ENCODE measurements around the gene SFSWAP. TPM values are rescaled to one million over a fixed set of nuclear protein-coding genes. Genes with fewer than 3 reads are reported as not detected.

SFSWAP gene
- total RNA-seq, 2 donors from 2014 or later = 31.6 to 45.8 TPM

DNA sequence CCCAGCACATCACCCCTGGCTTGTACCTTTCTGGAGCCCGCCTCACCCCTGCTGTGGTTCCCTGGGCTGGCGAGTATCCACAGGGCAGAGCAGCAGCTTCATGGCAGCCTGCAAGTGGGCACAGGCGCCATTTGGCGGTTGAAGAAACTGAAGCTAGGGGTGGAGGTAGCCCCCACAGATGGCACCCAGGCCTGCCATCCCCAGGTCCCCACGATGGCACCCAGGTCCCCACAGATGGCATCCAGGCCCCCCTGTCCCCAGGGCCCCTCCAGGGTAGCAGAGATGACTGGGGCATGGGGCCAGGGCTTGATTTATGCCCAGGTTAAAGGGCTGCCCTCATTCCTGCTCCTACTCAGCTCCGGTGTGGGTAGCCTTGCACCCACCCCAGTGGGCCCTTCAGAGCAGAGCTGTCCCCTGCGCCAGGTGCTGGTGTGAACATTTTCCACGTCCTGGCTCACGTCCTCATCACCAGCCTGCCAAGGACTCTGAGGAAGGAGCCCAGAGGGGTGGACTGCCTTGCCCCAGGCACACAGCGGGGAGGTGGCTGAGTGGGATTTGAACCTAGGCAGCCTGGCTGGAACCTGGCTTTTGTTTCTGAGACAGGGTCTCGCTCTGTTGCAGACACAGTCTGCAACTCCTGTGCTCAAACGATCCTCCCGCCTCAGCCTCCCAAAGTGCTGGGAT is 126.0 kb downstream of the SFSWAP start:
- Histone ChIP-seq H3K9me3 (no peaks in the 10 kb centered on the region), H3K4me3 (no peak overlapping the region), H3K27ac (no peak overlapping the region), H3K27me3 (peaks cover 0 to 15% of the 10 kb centered on the region in 2 donors), H3K36me3 (replicated peaks in 1 of 2; ENCODE audit: insufficient read depth in 1 of 2, low read depth in 2 of 2) (no peaks in the 10 kb centered on the region), H3K4me1 (no peaks in the 10 kb centered on the region)
- ATAC-seq (no peak), DNase-seq (no peak)
- no peak for TF ChIP-seq POLR2A (IDR thresholded peaks at IDR 0.05)
- TF ChIP-seq CTCF (IDR thresholded peaks at IDR 0.05) = no peak
- WGBS, 2 donors = 69 to 84% methylated on average over 4 to 11 of the region's 13 CpGs
- intact Hi-C loops (cut with DNase I) = no loop called here

DNA sequence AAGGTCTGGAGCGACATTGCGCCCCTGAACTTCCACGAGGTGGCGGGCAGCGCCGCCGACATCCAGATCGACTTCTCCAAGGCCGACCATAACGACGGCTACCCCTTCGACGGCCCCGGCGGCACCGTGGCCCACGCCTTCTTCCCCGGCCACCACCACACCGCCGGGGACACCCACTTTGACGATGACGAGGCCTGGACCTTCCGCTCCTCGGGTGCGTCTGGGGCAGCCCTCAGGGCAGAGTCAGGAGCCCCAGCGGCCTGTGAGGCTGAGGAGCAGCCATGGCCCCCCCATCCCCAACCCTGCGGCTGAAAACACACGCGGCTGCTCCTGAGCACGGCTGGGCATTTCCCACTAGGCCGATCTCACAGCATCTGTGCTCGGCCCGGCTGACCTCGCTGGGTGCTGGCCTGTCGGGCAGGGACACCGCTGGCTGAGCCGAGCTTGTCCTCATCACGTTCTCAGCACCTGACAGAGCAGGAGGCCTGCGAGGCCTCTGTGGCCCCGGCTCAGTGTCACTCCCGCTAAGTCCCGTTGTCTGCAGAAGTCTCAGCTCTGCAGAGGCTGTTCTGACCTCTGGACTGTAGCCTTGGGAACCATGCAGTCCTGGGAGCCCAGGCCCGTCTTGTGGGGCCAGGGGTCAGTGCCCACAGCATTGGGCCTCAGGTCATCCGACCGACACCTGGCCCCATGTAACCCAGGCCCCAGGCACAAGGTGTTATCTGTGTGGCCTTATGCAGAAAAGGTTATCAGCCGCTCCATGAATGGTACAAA is 129.9 kb downstream of the SFSWAP start:
- no peaks in the 10 kb centered on the region for H3K27me3 ChIP-seq
- TF ChIP-seq POLR2A (IDR thresholded peaks at IDR 0.05) = no peak
- H3K36me3 ChIP-seq (replicated peaks in 1 of 2; ENCODE audit: insufficient read depth in 1 of 2, low read depth in 2 of 2) = no peaks in the 10 kb centered on the region
- DNase-seq (no peak), ATAC-seq (no peak)
- no peak overlapping the region for H3K27ac ChIP-seq
- no peak overlapping the region for H3K4me3 ChIP-seq
- intact Hi-C loops (cut with DNase I) = no loop called here
- 84 to 92% methylated on average over 24 to 46 of the region's 46 CpGs for WGBS, 2 donors
- H3K9me3 ChIP-seq = no peaks in the 10 kb centered on the region
- no peaks in the 10 kb centered on the region for H3K4me1 ChIP-seq

DNA sequence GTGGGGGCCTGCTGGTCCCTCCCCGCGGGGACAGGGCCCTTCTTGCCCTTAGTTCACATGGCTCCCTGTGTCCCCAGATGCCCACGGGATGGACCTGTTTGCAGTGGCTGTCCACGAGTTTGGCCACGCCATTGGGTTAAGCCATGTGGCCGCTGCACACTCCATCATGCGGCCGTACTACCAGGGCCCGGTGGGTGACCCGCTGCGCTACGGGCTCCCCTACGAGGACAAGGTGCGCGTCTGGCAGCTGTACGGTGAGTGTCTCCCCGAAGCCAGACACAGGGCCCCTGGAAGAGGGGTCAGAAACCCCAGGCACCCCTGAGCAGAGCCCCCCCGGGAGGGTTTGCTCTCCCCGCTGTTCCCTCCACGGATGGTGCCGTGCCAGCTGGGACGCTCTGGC is 130.7 kb downstream of the SFSWAP start:
- Histone ChIP-seq H3K4me3 (no peak overlapping the region), H3K9me3 (no peaks in the 10 kb centered on the region), H3K36me3 (replicated peaks in 1 of 2; ENCODE audit: insufficient read depth in 1 of 2, low read depth in 2 of 2) (no peaks in the 10 kb centered on the region), H3K27me3 (no peaks in the 10 kb centered on the region), H3K27ac (no peak overlapping the region), H3K4me1 (no peaks in the 10 kb centered on the region)
- intact Hi-C loops (cut with DNase I) = no loop called here
- ATAC-seq = no peak
- TF ChIP-seq POLR2A (IDR thresholded peaks at IDR 0.05) (no peak), CTCF (IDR thresholded peaks at IDR 0.05) (no peak)
- DNase-seq = no peak
- WGBS, 2 donors = 82 to 84% methylated on average over 15 to 18 of the region's 22 CpGs

DNA sequence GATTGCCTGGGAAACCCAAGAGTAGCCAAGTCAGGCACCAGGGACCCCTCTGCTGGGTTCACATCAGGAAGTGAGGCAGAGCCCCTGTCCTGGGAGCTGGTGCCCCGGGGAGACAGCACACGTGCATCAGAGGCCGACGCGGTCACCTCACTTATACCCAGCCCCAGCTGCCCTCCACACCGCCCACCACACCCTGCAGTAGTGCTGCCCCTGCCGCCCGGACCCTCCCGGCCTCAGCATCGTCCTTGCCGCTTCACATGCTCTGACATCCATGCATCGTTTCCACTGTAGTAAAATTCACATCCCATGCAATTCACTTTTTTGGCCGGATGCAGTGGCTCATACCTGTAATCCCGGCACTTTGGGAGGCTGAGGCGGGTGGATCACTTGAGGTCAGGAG is 131.3 kb downstream of the SFSWAP start:
- 84 to 85% methylated on average over 14 to 15 of the region's 15 CpGs for WGBS, 2 donors
- intact Hi-C loops (cut with DNase I) = no loop called here

More for the DNA sequence above, 131.3 kb downstream of the SFSWAP start:
- TF ChIP-seq POLR2A (IDR thresholded peaks at IDR 0.05) = no peak
- no peak for TF ChIP-seq CTCF (IDR thresholded peaks at IDR 0.05)
- ATAC-seq = no peak
- H3K4me1 ChIP-seq = no peaks in the 10 kb centered on the region
- DNase-seq = no peak
- H3K4me3 ChIP-seq = no peak overlapping the region
- H3K27ac ChIP-seq = no peak overlapping the region
- H3K36me3 ChIP-seq (replicated peaks in 1 of 2; ENCODE audit: insufficient read depth in 1 of 2, low read depth in 2 of 2) = no peaks in the 10 kb centered on the region
- H3K27me3 ChIP-seq = no peaks in the 10 kb centered on the region
- H3K9me3 ChIP-seq = no peaks in the 10 kb centered on the region
